Neutrophil (primary cell): ENCODE results near the gene DMP1.

ENCODE experiments used
- H3K27ac ChIP-seq: fragments of 200-600 bp; sonication (generic); 2 replicates; pipeline ENCODE4 v1.5.1; 2016; ENCODE audit warnings: mild to moderate bottlenecking, moderate library complexity
- H3K27me3 ChIP-seq: fragments of 200-600 bp; sonication (generic); 2 replicates; pipeline ENCODE4 v1.6.0; 2016; ENCODE audit warnings: mild to moderate bottlenecking
- H3K36me3 ChIP-seq: fragments of 200-600 bp; sonication (generic); 2 replicates; pipeline ENCODE4 v1.5.1; 2017
- H3K4me1 ChIP-seq, 2 experiments: fragments of 200-600 bp in 1 of 2; sonication (generic) in 1 of 2; 1 replicate in 1 of 2; 2 replicates in 1 of 2; pipeline versions ENCODE4 v1.5.1 to v1.6.1; 2013 to 2016; ENCODE audit warnings: low read depth in 1 of 2, low read length in 1 of 2, mild to moderate bottlenecking in 1 of 2, moderate library complexity in 1 of 2; ENCODE audit not compliant: control insufficient read depth in 1 of 2, insufficient read depth in 1 of 2
- H3K4me3 ChIP-seq, 2 experiments: fragments of 200-600 bp in 1 of 2; sonication (generic) in 1 of 2; 1 replicate in 1 of 2; 2 replicates in 1 of 2; pipeline ENCODE4 v1.5.1; 2013 to 2016; ENCODE audit warnings: low read depth in 1 of 2, low read length in 1 of 2, mild to moderate bottlenecking in 1 of 2, moderate library complexity in 1 of 2
- H3K9me3 ChIP-seq: fragments of 200-600 bp; sonication (generic); 2 replicates; pipeline ENCODE4 v1.5.1; 2016
- CTCF ChIP-seq: fragments of 200-600 bp; sonication (generic); IDR thresholded peaks from 2 replicates; pipeline ENCODE4 v1.5.1; 2016; ENCODE audit warnings: antibody characterized with exemption

The DMP1 gene

GRCh38 chr4:87649980-87650379 lies at the start of gene DMP1:
Gene DMP1 (plus strand): TSS chr4:87650280. CDS start chr4:87656493, 6,213 bp downstream.
- Histone ChIP-seq H3K4me3 (no peak within 1 kb of the TSS), H3K27me3 (no peaks in the 10 kb centered on the region), H3K9me3 (no peaks in the 10 kb centered on the region), H3K4me1 (no peaks in the 10 kb centered on the region), H3K27ac (no peak within 1 kb of the TSS), H3K36me3 (no peaks in the 10 kb centered on the region)
- TF ChIP-seq CTCF = no peak

GRCh38 chr4:87601361-87601760 lies 48.7 kb upstream of the DMP1 start:
- Histone ChIP-seq H3K36me3 (no peaks in the 10 kb centered on the region), H3K27ac (no peak overlapping the region), H3K9me3 (no peaks in the 10 kb centered on the region), H3K4me1 (no peaks in the 10 kb centered on the region), H3K27me3 (no peaks in the 10 kb centered on the region), H3K4me3 (no peak overlapping the region)
- no peak for TF ChIP-seq CTCF

GRCh38 chr4:87608229-87608628 lies 41.9 kb upstream of the DMP1 start, which contains the start of gene DSPP:
Gene DSPP (plus strand): TSS chr4:87608529. CDS start chr4:87610909, 2,380 bp downstream.
- H3K4me3 ChIP-seq = no peak within 1 kb of the TSS
- H3K27me3 ChIP-seq = no peaks in the 10 kb centered on the region
- no peak for TF ChIP-seq CTCF

GRCh38 chr4:87614292-87614890 lies 35.7 kb upstream of the DMP1 start:
- no peaks in the 10 kb centered on the region for H3K36me3 ChIP-seq
- H3K4me3 ChIP-seq = no peak overlapping the region
- no peaks in the 10 kb centered on the region for H3K4me1 ChIP-seq
- TF ChIP-seq CTCF = no peak
- H3K27ac ChIP-seq = no peak overlapping the region
- no peaks in the 10 kb centered on the region for H3K9me3 ChIP-seq
- peaks cover 6% of the 10 kb centered on the region for H3K27me3 ChIP-seq

More at GRCh38 chr4:87608229-87608628, 41.9 kb upstream of the DMP1 start, which contains the start of gene DSPP:
- H3K36me3 ChIP-seq = no peaks in the 10 kb centered on the region
- H3K9me3 ChIP-seq = no peaks in the 10 kb centered on the region
- no peak within 1 kb of the TSS for H3K27ac ChIP-seq
- H3K4me1 ChIP-seq = no peaks in the 10 kb centered on the region

- TF ChIP-seq CTCF = no peak
- Histone ChIP-seq H3K9me3 (no peaks in the 10 kb centered on the region), H3K4me1 (no peaks in the 10 kb centered on the region), H3K27ac (no peak overlapping the region), H3K4me3 (no peak overlapping the region), H3K27me3 (peaks cover 6% of the 10 kb centered on the region), H3K36me3 (no peaks in the 10 kb centered on the region)
Measured at GRCh38 chr4:87616268-87616667, 33.8 kb upstream of the DMP1 start.
